ENCODE data around the gene ENTPD2.

Gene ENTPD2

DNA sequence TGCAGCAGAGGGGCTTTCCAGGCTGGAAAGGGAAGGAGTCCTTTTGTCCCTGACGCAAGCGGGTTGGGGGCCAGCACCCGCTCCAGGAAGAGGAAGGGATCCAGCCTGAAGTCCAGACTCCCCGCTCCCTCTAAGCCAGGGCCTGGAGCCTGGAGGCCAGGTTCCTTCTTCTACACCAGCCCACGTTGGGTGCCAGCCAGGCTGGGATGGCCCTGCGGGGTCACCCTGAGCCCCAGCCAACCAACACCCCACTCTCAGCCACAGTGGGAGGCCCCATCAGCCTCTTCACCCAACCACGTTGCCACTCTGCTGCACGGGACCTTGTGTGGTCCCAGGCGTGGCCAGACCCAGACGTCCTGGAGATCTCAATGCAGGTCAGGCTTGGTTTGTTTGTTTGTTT is 21.0 kb downstream of the ENTPD2 start:
- no peak overlapping the region for H3K9ac ChIP-seq (ENCODE audit: low read length)
- no peak overlapping the region for H3K4me3 ChIP-seq (ENCODE audit: low read length)
- no peaks in the 10 kb centered on the region for H3K27me3 ChIP-seq (ENCODE audit: control insufficient read depth, insufficient read depth, low read length)
- H3K27ac ChIP-seq (ENCODE audit: low read depth, low read length), result no peak overlapping the region
- peaks cover 8% of the 10 kb centered on the region for H3K4me1 ChIP-seq (ENCODE audit: control insufficient read depth, insufficient read depth, low read length)
- H3K36me3 ChIP-seq (ENCODE audit: control insufficient read depth, insufficient read depth, low read length), result no peaks in the 10 kb centered on the region

DNA sequence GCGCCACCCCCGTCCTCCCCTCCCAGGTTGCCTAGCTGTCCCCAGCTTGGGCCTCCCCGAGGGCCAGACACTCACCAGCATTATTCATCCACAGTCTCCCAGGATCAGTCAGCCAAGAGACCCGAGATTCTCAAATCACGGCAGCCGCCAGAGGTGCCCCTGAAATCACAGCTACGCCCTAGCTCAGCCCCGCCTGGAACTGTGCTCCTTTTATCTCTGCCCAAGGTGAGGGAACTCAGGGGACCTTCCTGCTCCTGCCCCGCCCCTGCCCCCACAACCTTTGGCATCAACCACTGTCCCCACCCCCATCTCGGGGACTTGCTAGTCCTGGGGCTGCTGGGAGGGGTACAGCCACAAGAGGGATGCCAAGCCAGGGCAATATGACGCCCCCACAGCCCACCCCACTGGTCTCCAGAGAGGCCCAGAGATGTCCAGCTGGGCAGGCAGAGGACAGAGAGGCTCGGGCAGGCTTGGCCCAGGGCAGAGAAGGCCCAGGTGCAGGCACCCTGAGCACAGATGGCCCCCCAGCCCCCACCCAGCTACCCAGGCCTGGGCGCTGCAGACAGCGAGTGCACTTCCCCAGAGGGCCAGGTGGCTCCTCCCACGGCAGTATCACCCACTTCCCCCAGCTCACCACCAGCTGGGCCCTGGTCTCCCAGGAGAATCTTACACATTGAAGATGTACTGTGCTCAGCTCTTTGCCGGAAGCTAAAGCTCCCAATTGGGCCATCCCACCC is 21.8 kb downstream of the ENTPD2 start, which contains the start of gene FUT7:
Gene FUT7, minus strand, starts transcription at position 185 of the 737 bp plus-strand sequence. Its CDS starts 97 bp downstream, at position 88.
- Histone ChIP-seq H3K9ac (ENCODE audit: low read length) (no peak within 1 kb of the TSS), H3K4me1 (ENCODE audit: control insufficient read depth, insufficient read depth, low read length) (peaks cover 12% of the 10 kb centered on the region), H3K27ac (ENCODE audit: low read depth, low read length) (no peak within 1 kb of the TSS), H3K36me3 (ENCODE audit: control insufficient read depth, insufficient read depth, low read length) (no peaks in the 10 kb centered on the region), H3K4me3 (ENCODE audit: low read length) (no peak within 1 kb of the TSS), H3K27me3 (ENCODE audit: control insufficient read depth, insufficient read depth, low read length) (no peaks in the 10 kb centered on the region)

DNA sequence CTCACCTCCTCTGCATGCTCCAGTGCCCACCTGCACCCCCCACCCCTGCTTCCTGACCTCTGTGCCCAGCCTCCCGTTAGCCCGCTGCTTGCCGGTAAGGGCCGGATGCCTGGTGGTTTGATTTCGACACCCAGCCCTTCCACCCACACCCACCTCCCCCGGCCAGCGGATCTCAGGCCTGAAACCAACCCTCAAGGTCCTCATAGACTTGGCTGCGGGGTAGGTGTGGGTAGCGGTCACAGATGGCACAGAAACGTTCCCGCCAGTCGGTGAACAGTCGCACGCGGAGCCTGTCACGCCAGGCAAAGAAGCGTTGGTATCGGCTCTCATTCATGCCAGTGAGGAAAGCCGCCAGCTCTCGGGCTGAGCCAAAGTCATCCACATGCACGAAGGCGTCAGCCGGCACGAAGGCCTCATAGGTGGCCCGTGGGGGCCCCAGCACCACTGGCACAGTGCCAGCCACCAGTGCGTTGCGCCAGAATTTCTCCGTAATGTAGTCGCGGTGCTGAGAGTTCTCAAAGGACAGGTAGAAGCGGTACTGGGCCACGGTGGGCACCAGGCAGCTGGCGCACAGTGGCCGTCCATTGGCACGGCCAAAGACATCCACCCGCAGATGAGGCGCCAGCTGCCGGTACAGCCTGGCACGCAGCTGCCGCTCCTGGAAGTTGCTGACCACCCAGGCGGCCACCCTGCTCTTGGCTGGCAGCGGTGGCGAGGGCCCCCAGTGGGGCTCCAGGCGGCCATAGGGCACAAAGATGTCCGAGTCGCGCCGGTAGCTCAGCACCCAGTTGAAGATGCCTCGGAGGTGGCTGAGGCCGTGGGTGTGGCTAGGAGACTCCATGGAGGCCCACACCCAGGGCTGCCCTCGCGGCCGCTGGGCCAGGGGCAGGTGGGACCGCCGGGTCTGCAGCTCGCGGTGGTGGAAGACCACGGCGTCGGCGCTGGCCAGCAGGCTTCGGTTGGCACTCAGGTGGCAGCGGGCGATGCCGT is 23.0 kb downstream of the ENTPD2 start:
- Histone ChIP-seq H3K9ac (ENCODE audit: low read length) (no peak overlapping the region), H3K4me3 (ENCODE audit: low read length) (no peak overlapping the region), H3K4me1 (ENCODE audit: control insufficient read depth, insufficient read depth, low read length) (peaks cover 12% of the 10 kb centered on the region)

DNA sequence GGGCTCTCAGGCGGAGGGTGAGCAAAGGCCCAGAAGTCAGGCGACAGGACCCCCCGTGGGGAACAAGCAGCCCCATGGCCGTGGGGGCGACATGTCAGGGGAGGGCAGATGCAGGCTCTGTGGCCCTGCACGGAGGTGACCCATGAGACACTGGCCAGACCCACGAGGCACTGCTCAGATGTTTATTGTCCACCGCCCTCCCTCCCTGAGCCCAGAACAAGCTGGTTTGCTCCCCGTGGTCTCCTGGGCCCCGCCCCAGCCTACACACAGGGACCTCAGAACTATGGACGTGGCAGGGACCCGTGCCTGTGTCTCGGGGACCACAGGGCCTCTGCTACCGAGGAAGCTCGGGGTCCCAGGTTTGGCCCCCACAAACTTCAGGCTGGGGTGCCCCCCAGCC is 23.9 kb downstream of the ENTPD2 start:
- H3K4me3 ChIP-seq (ENCODE audit: low read length), result peak overlapping the region; percentile 25
- H3K27ac ChIP-seq (ENCODE audit: low read depth, low read length), result no peak overlapping the region
- H3K9ac ChIP-seq (ENCODE audit: low read length), result no peak overlapping the region
- H3K27me3 ChIP-seq (ENCODE audit: control insufficient read depth, insufficient read depth, low read length), result no peaks in the 10 kb centered on the region
- H3K36me3 ChIP-seq (ENCODE audit: control insufficient read depth, insufficient read depth, low read length), result no peaks in the 10 kb centered on the region
- H3K4me1 ChIP-seq (ENCODE audit: control insufficient read depth, insufficient read depth, low read length), result peaks cover 12% of the 10 kb centered on the region

More for the DNA sequence above, 23.0 kb downstream of the ENTPD2 start:
- Histone ChIP-seq H3K36me3 (ENCODE audit: control insufficient read depth, insufficient read depth, low read length) (no peaks in the 10 kb centered on the region), H3K27ac (ENCODE audit: low read depth, low read length) (no peak overlapping the region), H3K27me3 (ENCODE audit: control insufficient read depth, insufficient read depth, low read length) (no peaks in the 10 kb centered on the region)

DNA sequence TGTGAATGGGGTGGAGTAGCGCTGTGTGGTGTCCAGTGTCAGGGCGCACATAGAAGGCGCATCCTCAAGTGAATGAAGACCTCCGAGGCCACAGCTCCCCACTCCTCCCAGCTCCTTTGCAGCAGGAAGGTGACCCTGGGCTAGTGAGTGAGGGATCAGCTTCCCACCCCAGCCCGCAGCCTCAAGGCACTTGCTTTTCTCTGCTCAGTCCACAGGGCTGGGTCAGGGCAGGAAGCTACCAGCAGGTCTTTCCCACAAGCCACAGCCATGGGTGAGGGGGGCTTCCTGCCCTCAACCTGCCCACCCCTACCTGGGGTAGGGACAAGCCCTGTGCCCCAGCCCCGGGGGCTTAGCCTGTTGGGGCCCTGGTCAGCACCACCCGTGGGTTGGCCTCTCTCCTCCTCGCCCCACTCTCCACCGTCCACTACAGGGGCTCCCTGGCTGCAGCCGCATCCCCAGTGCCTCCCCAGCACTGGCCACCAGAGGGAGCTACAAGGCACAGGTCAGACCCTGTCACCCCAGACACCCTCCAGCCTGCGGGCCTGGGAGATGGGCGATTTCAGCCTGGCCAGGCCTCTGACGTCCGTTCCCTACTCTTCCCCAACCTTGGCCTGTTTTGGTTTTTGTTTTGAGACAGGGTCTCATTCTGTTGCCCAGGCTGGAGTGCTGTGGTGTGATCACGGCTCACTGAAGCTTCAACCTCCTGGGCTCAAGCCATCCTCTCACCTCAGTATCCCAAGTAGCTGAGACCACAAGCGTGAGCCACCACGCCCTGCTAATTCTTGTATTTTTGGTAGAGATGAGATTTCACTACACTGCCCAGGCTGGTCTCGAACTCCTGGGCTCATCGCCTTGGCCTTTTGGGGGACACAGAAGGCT is 24.6 kb downstream of the ENTPD2 start:
- H3K4me3 ChIP-seq (ENCODE audit: low read length), result peak overlapping the region; percentile 65
- no peaks in the 10 kb centered on the region for H3K27me3 ChIP-seq (ENCODE audit: control insufficient read depth, insufficient read depth, low read length)
- H3K36me3 ChIP-seq (ENCODE audit: control insufficient read depth, insufficient read depth, low read length), result no peaks in the 10 kb centered on the region
- peaks cover 12% of the 10 kb centered on the region for H3K4me1 ChIP-seq (ENCODE audit: control insufficient read depth, insufficient read depth, low read length)
- no peak overlapping the region for H3K27ac ChIP-seq (ENCODE audit: low read depth, low read length)
- H3K9ac ChIP-seq (ENCODE audit: low read length), result no peak overlapping the region

DNA sequence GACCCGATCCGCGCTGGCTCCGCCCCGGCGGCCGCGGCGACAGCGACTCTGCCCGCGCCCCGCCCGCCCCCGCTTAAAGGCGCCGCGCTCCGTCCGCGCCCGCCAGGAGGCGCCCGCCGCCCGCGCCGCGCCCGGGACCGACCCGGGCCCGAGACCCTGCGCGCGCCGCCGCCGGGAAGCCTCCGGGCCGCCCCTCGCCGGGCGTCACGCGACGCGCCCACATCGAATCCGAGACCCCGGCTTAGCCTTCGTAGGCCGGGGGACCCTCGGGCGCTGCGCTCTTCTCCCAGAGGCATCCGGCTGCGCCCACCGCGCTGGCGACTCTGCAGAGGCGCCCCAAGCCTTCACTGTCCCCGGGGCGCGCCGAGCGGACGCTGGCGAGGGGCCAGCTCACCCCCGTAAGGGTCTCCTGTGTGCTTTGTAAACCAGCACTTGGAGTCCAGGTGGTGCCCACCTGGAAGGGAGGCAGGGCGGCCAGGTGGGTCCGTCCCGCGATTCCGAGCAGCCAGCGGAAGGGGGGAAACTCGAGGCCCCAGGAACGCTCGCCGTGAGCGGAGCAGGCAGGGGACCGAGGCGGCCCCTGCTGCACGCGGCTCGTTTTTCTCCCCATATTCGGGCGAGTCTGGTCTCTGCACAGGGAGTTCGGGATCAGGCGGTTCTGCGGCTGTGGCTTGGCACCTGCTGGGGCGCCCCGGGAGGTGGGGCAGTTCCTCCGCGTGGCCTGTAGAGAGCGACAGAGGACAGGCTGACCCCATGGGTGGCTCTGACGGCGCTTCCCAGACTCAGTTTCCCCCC is 25.4 kb downstream of the ENTPD2 start:
- H3K4me1 ChIP-seq (ENCODE audit: control insufficient read depth, insufficient read depth, low read length), result peaks cover 12% of the 10 kb centered on the region
- H3K27me3 ChIP-seq (ENCODE audit: control insufficient read depth, insufficient read depth, low read length), result no peaks in the 10 kb centered on the region
- peak overlapping the region; percentile 65 for H3K4me3 ChIP-seq (ENCODE audit: low read length)
- no peak overlapping the region for H3K27ac ChIP-seq (ENCODE audit: low read depth, low read length)
- H3K9ac ChIP-seq (ENCODE audit: low read length), result no peak overlapping the region
- no peaks in the 10 kb centered on the region for H3K36me3 ChIP-seq (ENCODE audit: control insufficient read depth, insufficient read depth, low read length)

DNA sequence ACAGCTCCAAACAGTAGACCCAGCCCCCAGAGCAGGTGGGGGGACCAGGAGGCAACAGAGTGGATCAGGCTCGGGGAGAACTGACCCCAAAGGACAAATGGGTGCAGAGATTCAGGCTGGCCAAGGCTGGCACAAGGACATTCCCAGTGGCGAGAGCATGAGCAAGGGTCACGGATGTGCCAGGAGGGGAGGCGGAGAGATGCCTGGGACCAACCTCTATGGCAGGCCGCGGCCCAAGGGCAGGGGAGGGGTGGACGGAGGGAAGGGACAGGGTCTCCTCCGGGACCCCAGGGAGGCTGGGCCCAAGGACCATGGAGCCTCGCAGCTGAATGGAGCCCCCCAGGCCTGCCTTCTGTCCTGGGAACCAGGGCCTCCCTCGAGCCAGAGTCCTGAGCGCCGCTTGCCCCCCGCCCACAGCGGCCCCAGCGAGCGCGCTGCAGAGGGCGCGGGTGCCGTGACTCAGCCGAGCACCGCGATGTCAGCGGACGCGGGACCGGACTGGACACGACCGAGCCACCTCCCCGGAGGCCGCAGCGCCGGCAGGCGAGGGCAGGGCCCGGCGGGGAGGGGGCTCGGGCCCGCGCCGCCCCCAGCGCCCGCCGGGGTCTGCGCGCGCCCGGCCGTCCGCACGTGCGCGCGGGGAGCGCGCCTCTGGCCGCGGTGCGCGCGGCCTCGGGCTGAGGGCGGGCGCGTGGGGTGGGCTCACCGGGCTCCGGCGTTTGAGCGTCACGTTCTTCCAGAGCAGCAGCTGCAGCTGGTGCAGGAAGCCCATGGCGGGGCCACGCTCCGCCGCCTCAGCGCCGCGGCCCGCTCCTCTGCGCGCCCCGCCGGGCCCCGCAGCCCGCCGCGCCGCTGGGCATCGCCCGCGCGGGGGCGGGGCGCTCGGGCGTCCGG is 26.2 kb downstream of the ENTPD2 start, which contains the start of gene ABCA2:
Gene ABCA2, minus strand, starts transcription at position 869 of the 894 bp plus-strand sequence. Its CDS starts 97 bp downstream, at position 772.
- Histone ChIP-seq H3K27ac (ENCODE audit: low read depth, low read length) (no peak within 1 kb of the TSS), H3K27me3 (ENCODE audit: control insufficient read depth, insufficient read depth, low read length) (no peaks in the 10 kb centered on the region), H3K9ac (ENCODE audit: low read length) (no peak within 1 kb of the TSS), H3K4me1 (ENCODE audit: control insufficient read depth, insufficient read depth, low read length) (peaks cover 12% of the 10 kb centered on the region), H3K4me3 (ENCODE audit: low read length) (peak within 1 kb of the TSS; percentile 71), H3K36me3 (ENCODE audit: control insufficient read depth, insufficient read depth, low read length) (no peaks in the 10 kb centered on the region)

DNA sequence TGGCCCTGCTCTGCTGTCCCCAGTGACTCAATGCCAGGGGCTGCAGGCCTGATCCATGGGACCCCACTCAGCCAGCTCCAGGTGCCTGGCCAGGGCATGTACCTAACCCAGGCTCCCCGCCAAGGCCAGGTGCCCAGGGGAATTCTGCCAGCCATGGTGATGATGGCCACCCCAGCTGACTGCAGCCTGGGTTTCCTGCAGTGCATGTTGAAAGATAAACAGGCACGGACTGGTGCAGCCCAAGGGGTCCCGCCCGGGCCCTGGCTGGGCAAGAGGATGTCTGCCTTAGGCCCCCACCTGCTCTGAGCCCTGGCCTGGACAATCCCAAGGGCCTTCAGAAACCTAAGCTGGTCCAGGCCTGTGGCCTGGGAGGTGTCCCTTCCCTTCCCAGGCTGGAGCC is 27.0 kb downstream of the ENTPD2 start:
- H3K27ac ChIP-seq (ENCODE audit: low read depth, low read length), result no peak overlapping the region
- H3K9ac ChIP-seq (ENCODE audit: low read length), result no peak overlapping the region
- no peak overlapping the region for H3K4me3 ChIP-seq (ENCODE audit: low read length)

DNA sequence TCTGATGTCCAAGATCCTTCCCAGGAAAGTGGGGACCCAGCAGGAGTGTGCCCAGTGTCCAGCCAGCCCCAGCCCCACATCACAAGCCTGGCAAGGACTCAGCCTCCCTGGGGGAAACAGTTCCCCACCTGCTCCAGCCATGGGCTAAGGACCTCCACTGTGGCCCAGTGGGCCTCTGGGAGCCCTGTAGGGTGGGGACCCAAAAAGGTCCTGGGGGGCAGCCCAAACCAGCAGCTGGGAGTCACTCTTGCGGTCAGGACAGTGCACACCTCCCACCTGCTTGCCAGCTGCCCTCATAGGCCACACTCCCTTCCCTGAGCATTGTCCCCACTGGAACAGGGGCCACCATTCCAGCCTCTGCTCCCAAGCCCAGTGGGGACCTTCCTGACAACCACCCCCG is 27.5 kb downstream of the ENTPD2 start:
- Histone ChIP-seq H3K27ac (ENCODE audit: low read depth, low read length) (no peak overlapping the region), H3K4me3 (ENCODE audit: low read length) (no peak overlapping the region), H3K27me3 (ENCODE audit: control insufficient read depth, insufficient read depth, low read length) (no peaks in the 10 kb centered on the region), H3K9ac (ENCODE audit: low read length) (no peak overlapping the region), H3K4me1 (ENCODE audit: control insufficient read depth, insufficient read depth, low read length) (peaks cover 12% of the 10 kb centered on the region), H3K36me3 (ENCODE audit: control insufficient read depth, insufficient read depth, low read length) (no peaks in the 10 kb centered on the region)

More for the DNA sequence above, 27.0 kb downstream of the ENTPD2 start:
- Histone ChIP-seq H3K36me3 (ENCODE audit: control insufficient read depth, insufficient read depth, low read length) (no peaks in the 10 kb centered on the region), H3K27me3 (ENCODE audit: control insufficient read depth, insufficient read depth, low read length) (no peaks in the 10 kb centered on the region), H3K4me1 (ENCODE audit: control insufficient read depth, insufficient read depth, low read length) (peaks cover 12% of the 10 kb centered on the region)

DNA sequence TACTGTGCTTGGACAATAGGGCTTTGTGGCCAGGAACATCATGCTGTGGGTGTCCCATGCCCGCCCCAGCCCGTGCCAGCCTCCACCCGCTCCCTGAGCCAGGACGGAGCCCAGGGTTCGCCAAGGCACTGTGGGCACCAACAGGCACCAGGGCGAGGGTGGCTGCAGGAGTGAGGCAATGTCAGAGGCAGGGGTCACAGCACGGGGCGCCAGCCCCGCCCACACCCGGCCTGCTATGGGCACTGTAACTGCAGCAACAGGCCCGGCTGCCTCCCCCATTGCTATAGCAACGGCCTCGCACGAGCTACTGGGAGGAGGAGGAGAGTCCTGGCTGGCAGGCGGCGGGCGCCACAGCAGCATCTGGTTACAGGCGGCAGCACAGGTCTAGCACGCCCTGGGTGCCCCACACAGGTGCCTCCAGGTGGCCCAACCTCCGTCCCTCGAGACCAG is 28.3 kb downstream of the ENTPD2 start:
- Histone ChIP-seq H3K27me3 (ENCODE audit: control insufficient read depth, insufficient read depth, low read length) (no peaks in the 10 kb centered on the region), H3K4me1 (ENCODE audit: control insufficient read depth, insufficient read depth, low read length) (peaks cover 12% of the 10 kb centered on the region), H3K27ac (ENCODE audit: low read depth, low read length) (no peak overlapping the region), H3K4me3 (ENCODE audit: low read length) (no peak overlapping the region), H3K36me3 (ENCODE audit: control insufficient read depth, insufficient read depth, low read length) (no peaks in the 10 kb centered on the region), H3K9ac (ENCODE audit: low read length) (no peak overlapping the region)
